Measurements from ENCODE around the gene HOXC13. TPM values are rescaled to one million over a fixed set of nuclear protein-coding genes. Genes with fewer than 3 reads are reported as not detected.
A peak's percentile ranks its signal among the peaks of the same experiment; 100 is the strongest.

The HOXC13 gene
- total RNA-seq, 2 donors from 2014 or later, result not detected

DNA sequence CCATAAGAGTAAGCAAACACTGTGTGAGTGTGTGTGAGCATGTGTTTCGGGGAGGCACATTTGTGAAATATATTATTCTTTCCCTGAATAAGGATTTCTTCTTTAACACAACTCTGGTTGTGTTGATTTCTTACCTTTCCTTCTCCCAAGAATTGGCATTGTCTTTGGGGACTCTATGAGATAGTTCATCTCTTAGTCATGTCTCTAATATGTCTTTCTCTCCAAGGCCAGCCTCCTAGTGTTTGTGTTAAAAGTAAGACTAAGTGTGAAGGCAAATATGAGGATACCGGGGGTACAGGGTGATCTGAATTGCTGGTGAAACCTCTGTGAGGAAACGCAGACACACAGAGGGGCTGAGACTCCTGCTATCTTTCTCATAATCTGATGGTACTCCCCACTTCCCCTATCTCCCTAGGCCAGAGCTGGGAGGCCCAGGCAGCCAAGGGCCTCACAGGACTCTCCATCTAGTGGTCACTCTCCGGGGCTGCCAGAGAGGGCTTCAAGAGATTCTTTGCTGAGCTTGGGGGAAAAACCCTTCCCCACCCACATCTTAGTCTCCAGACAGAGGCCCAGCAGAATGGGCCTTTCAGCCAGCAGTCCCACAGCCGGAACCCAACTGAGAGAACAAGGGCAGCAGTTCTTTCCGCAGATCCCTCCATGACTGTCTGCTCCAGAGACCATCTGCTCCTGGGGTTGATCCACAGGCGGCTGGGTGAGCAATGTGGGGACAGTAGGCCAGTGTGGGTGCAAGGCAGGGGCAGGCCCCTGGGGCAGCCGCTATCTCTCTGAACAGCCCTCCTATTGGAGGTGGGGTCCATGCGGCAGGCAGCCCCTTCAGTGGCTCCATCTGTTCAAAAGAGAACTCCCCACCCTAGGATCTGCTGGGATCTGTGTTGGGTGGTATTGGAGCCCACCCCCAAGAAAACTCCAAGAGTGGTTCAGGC is 10.3 kb downstream of the HOXC13 start:
- H3K4me3 ChIP-seq (ENCODE audit: low read length), result no peak overlapping the region
- TF ChIP-seq CTCF (conservative IDR thresholded peaks at IDR 0.05), result peak; percentile 38
- no peak overlapping the region for H3K27ac Mint-ChIP-seq
- H3K27ac ChIP-seq (ENCODE audit: low read depth, low read length), result no peak overlapping the region
- 53 to 61% methylated on average over 3 to 8 of the region's 9 CpGs for WGBS, 2 experiments (ENCODE audit: insufficient coverage in 1 of 2, insufficient read length in 1 of 2)
- peaks cover 4% of the 10 kb centered on the region for H3K9me3 Mint-ChIP-seq
- H3K9me3 ChIP-seq (ENCODE audit: control insufficient read depth, low read length), result peaks cover 9% of the 10 kb centered on the region
- no peaks in the 10 kb centered on the region for H3K4me1 ChIP-seq (ENCODE audit: control insufficient read depth, insufficient read depth, low read length)
- no peaks in the 10 kb centered on the region for H3K36me3 Mint-ChIP-seq (ENCODE audit: low read depth)
- no peaks in the 10 kb centered on the region for H3K36me3 ChIP-seq (ENCODE audit: control insufficient read depth, insufficient read depth, low read length)
- peaks cover 100% of the 10 kb centered on the region for H3K27me3 ChIP-seq (ENCODE audit: control insufficient read depth, insufficient read depth, low read length, poor library complexity, severe bottlenecking)
- peak; percentile 68 for DNase-seq
- H3K27me3 Mint-ChIP-seq (ENCODE audit: insufficient read depth), result peaks cover 100% of the 10 kb centered on the region
- H3K9ac ChIP-seq (ENCODE audit: extremely low read depth, low read length, poor library complexity, severe bottlenecking), result no peak overlapping the region
- no peaks in the 10 kb centered on the region for H3K4me1 Mint-ChIP-seq
- no peak overlapping the region for H3K4me3 Mint-ChIP-seq

GRCh38 chr12:53949631-53950436 is 11.2 kb downstream of the HOXC13 start:
- TF ChIP-seq CTCF (conservative IDR thresholded peaks at IDR 0.05), result no peak
- Histone ChIP-seq H3K27me3 (ENCODE audit: control insufficient read depth, insufficient read depth, low read length, poor library complexity, severe bottlenecking) (peaks cover 100% of the 10 kb centered on the region), H3K27ac (ENCODE audit: low read depth, low read length) (no peak overlapping the region), H3K9me3 (ENCODE audit: control insufficient read depth, low read length) (peaks cover 18% of the 10 kb centered on the region), H3K9ac (ENCODE audit: extremely low read depth, low read length, poor library complexity, severe bottlenecking) (no peak overlapping the region), H3K4me3 (ENCODE audit: low read length) (no peak overlapping the region), H3K4me1 (ENCODE audit: control insufficient read depth, insufficient read depth, low read length) (no peaks in the 10 kb centered on the region), H3K36me3 (ENCODE audit: control insufficient read depth, insufficient read depth, low read length) (no peaks in the 10 kb centered on the region)
- Mint-ChIP-seq H3K4me1 (no peaks in the 10 kb centered on the region), H3K9me3 (peaks cover 4% of the 10 kb centered on the region), H3K4me3 (no peak overlapping the region), H3K27ac (no peak overlapping the region), H3K36me3 (ENCODE audit: low read depth) (no peaks in the 10 kb centered on the region), H3K27me3 (ENCODE audit: insufficient read depth) (peaks cover 100% of the 10 kb centered on the region)
- peak; percentile 83 for DNase-seq
- 9 to 17% methylated on average over 7 to 34 of the region's 34 CpGs for WGBS, 2 experiments (ENCODE audit: insufficient coverage in 1 of 2, insufficient read length in 1 of 2)

DNA sequence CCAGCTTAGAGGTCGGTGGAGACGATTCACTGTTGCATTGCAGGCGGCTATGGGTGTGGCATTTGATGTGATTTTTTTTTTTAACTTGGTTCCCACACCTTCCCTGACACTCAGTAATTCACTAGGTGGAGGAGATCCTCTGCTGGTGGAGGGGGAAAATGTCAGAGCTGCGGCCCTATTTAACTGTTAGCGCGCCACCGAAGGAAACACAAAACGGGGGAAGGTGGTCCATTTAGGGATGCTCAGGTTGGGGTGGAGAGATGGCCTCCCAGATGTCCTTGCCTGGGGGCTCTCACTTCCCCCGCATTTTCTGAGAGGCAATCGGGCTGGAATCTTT is 11.8 kb downstream of the HOXC13 start:
- H3K9me3 Mint-ChIP-seq, result peaks cover 2% of the 10 kb centered on the region
- no peak overlapping the region for H3K27ac Mint-ChIP-seq
- H3K4me1 ChIP-seq (ENCODE audit: control insufficient read depth, insufficient read depth, low read length), result no peaks in the 10 kb centered on the region
- H3K9ac ChIP-seq (ENCODE audit: extremely low read depth, low read length, poor library complexity, severe bottlenecking), result no peak overlapping the region
- 20 to 21% methylated on average over 2 to 10 of the region's 10 CpGs for WGBS, 2 experiments (ENCODE audit: insufficient coverage in 1 of 2, insufficient read length in 1 of 2)
- no peak overlapping the region for H3K4me3 ChIP-seq (ENCODE audit: low read length)
- TF ChIP-seq CTCF (conservative IDR thresholded peaks at IDR 0.05), result peak; percentile 24
- H3K9me3 ChIP-seq (ENCODE audit: control insufficient read depth, low read length), result peaks cover 19% of the 10 kb centered on the region
- H3K36me3 Mint-ChIP-seq (ENCODE audit: low read depth), result no peaks in the 10 kb centered on the region
- H3K27me3 ChIP-seq (ENCODE audit: control insufficient read depth, insufficient read depth, low read length, poor library complexity, severe bottlenecking), result peaks cover 100% of the 10 kb centered on the region
- H3K27ac ChIP-seq (ENCODE audit: low read depth, low read length), result no peak overlapping the region
- H3K27me3 Mint-ChIP-seq (ENCODE audit: insufficient read depth), result peaks cover 99% of the 10 kb centered on the region
- no peak overlapping the region for H3K4me3 Mint-ChIP-seq
- no peaks in the 10 kb centered on the region for H3K4me1 Mint-ChIP-seq
- no peaks in the 10 kb centered on the region for H3K36me3 ChIP-seq (ENCODE audit: control insufficient read depth, insufficient read depth, low read length)
- no peak for DNase-seq

Data from endodermal cell (in vitro differentiated cells).